GM19324 (cell line): Measurements from ENCODE around the gene TGOLN2.
"Not testable (repeated sequence)": the region's sequence is repeated elsewhere in the genome, so short reads cannot be mapped to it uniquely, and the experiment has no call there.

Experiments used
- ATAC-seq: cut with Tn5 transposase; IDR thresholded peaks from one replicate; pipeline ENCODE4 v1.9.1; 2021; ENCODE audit warnings: mild to moderate bottlenecking, moderate library complexity; ENCODE audit not compliant: unreplicated experiment, low FRiP score

Gene TGOLN2

DNA sequence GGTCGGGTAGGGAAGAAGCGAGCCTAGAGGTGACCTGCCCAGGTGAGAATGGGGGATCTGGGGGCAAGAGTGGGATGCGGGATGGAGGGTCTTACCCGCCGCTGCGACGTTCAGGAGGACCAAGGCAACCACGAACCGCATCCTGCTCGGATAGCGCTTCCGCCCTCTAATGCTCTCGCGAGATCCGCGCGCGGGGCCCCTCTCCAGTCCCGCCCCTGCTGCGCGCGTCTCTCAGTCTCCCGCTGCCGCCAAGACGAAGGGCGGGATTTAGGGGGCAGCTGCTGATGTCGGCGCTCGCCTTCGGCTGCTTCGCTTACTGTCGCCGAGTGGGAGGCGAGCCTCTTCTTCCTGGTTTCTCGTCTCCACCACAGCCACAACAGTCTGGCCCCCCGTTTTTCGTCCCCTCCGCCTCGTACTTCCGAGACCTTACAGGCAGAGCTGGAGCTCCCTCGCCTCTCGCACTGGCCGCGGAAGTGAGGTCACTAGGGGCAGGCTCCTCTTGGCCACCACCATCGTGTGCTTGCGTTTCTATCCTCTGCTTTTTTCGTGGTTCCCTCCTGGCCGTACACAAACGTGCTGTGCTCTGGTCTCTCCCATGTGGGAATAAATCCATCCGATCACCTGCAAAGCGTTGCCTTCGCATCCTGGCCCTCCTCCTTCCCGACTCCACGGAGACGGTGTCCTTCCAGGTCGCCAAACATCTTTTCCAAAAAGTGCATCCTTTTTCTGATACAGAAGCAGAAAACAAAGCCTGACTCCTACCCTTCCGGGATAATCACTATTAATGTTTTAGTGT is at the start of gene TGOLN2:
Gene TGOLN2 (minus strand): TSS at position 168 of the 796 bp plus-strand sequence. CDS start 27 bp downstream, at position 141.
- ATAC-seq, result peak; percentile 90

GRCh38 chr2:85377083-85377482 is 49.3 kb upstream of the TGOLN2 start:
- ATAC-seq, result no peak

DNA sequence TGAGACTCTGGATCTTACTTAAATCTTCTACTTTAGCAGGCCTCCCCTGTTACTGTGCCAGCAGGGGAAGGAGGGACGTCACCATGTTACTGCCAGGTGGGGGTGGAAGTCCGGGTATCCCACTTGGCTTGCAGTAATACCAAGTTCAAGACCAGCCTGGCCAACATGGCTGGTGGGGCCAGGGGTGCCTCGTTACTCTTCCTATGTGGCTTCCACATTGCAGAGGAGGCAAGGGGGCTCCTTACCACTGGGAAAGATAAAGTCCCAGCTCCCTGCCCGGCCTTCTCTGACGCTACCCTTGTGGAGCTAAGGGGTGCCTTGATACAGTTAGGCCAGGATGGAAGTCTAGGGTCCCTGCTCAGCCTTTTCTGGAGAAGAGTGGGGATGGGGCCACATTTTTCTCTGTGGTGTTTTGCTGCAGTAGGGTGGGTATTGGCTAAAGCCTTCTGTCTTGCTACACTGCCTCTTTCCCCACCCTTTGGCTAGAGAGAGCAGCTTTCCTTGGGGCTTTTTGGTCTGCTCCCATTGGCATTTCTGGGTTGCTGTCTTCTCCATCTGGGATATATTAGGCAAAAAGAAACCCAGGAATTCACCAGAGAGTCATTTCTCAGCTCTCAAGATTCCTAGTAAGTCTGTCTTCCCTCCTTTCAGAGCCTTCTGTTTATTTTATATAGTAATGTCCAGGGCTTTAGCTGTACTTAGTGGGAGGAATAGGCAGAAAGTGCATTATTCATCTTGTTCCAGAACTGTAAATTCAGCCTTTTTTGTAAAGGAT is 48.7 kb upstream of the TGOLN2 start:
- no peak for ATAC-seq

DNA sequence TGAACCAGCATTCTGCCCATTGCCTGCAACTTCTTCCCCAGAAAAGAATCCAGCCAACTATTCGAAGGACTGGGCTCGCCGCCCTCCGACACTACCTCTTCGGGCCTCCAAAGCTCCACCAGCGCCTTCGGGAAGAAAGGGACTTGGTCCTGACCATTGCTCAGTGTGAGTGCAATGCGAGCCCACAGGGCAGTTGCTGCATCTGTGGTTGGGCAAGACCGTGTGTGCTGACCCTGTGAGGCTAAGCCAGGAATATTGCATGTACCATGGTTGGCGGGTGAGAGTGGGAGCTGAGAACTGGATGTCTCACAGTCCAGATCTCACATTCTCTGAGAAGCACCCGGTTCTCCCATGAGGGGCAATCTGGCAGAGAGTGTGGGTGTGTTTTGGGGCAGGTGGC is 43.3 kb upstream of the TGOLN2 start:
- ATAC-seq, result no peak

- ATAC-seq, result no peak
Observed at GRCh38 chr2:85369500-85369899, 41.7 kb upstream of the TGOLN2 start.

- no peak for ATAC-seq
Observed at GRCh38 chr2:85368921-85369320, 41.1 kb upstream of the TGOLN2 start.

DNA sequence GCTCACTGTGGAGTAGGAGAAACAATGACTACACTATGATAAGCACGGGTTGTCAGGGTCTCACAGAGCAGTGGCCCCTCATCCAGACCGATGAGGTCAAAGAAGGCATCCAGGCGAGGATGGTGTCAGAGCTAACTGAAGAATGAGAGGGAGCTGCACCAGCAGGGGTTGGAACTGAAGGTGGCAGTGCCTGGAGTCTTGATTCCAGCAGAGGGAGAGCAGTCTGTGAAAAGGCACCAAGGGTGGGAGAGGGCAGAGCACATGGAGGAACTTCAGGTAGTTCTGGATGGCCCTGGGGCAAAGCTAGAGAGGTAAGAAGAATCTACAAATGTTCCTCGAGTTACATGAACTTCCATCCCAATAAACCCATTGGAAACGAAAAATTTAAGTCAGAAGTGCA is 39.4 kb upstream of the TGOLN2 start:
- no peak for ATAC-seq

DNA sequence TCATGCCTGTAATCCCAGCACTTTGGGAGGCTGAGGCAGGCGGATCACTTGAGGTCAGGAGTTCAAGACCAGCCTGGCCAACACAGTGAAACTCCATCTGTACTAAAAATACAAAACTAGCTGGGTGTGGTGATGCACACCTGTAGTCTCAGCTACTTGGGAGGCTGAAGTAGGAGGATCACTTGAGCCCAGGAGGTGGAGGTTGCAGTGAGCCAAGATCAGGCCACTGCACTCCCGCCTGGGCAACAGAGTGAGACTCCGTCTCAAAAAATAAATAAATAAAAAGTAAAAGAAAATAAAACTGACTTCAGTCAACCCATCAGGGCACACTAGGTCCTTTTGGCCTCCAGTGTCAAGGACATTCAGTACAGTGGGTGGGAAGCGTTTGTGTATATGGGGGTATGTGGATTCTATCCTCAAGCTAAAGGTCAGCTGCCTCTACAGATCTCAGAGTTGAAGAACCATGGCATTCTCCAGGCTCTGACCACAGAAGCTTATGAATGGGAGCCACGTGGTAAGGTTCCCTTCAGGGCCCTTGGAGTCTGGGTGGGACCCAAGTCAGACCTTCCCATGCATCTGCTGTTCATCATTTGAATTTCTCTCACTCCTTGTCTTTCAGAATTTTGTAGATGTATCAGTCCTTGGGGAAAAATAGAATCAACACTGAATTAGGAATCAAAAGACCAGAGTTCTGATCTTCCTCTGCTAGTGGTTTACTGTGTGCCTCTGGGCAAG is 35.0 kb upstream of the TGOLN2 start:
- ATAC-seq, result not testable (repeated sequence)

- ATAC-seq, result no peak
Observed at GRCh38 chr2:85357736-85358135, 29.9 kb upstream of the TGOLN2 start.

- no peak for ATAC-seq
Observed at GRCh38 chr2:85356186-85356585, 28.4 kb upstream of the TGOLN2 start.

DNA sequence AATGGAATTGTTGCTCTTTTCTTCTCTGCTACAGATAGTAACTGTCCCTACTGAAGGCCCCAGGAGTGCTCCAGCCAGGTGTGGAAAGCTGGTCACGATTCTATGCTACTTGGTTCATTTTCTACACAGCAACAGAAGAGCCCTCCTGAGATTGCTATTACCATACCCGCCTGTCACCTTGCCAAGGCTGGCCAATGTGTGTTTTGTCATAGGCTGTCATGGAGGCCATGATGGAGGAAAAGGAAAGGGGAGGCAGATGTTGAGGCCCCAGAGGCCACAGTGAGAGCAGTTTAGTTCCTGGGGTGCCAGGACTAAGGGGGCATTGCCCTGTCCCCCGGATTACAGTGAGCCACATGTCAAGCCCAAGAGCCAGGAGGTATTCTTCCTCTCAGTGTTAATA is 27.7 kb upstream of the TGOLN2 start:
- ATAC-seq, result no peak

GRCh38 chr2:85355073-85355410 is 27.3 kb upstream of the TGOLN2 start:
- peak; percentile 4 for ATAC-seq

DNA sequence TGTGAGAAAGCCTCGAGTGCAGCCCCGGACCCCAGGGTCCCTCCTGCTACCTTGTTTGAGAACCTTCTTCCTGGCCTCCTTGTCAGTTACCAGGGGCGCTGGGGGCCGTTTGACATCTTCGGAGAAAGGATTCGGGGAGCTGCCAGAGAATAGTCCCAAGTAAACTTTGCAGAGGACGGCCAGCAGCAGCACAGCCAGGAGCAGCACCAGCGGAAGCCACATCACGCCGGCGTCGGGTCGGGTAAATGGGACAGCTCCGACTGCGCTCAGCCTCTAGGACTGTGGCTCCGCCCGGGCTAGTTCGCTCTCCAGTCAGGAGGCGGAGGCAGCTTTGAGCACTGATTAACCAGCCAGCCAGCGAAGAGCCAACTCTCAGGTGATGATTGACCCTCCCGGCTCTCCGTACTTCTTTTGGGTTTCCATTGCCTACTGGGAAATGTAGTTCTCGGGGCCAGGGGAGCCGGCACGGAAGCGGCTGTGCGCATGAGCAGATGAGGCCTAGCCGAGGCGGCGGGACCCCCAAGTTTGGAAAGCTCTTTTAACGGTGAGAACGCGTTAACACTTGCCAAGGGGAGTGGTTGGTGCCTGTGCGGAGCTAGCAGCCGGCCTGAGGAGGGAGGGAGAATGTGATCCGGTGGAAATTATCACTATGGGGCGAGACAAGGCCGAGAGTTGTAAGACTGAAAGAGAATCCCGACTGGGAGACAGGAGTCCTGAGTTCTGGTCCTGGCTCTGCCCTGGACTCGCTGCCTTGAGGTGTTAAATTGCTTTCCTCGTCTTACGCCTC is 26.7 kb upstream of the TGOLN2 start, which contains the start of the genes ELMOD3 and RETSAT:
Gene ELMOD3 (plus strand): TSS at position 484 of the 787 bp plus-strand sequence. CDS start 2,430 bp downstream, outside the sequence.
Gene RETSAT (minus strand): TSS at position 243 of the 787 bp plus-strand sequence. CDS start 21 bp downstream, at position 222.
- peak; percentile 96 for ATAC-seq

- peak; percentile 6 for ATAC-seq
Observed at GRCh38 chr2:85353876-85354285, 26.1 kb upstream of the TGOLN2 start.

DNA sequence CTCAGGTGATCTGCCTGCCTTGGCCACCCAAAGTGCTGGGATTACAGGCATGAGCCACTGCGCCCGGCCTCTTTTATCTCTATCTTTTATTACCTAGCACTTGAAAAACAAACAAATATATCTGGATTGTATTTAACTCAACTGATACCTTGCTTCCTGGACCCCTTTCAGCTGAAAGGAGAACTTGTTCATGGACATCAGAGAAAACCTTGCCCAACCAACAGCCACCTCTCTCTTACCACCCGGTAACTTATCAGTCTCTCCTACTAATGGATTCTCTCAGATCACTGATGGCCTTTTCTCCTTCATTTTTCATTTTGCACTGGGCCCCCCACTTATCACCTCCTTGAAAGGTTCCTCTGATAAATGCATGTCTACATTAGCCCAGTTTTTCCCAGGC is 19.8 kb upstream of the TGOLN2 start:
- no peak for ATAC-seq

- no peak for ATAC-seq
Observed at GRCh38 chr2:85344356-85344954, 16.7 kb upstream of the TGOLN2 start.

GRCh38 chr2:85343207-85343895 is 15.6 kb upstream of the TGOLN2 start:
- not testable (repeated sequence) for ATAC-seq

GRCh38 chr2:85342156-85342555 is 14.4 kb upstream of the TGOLN2 start:
- no peak for ATAC-seq
